Loucy (cell line): Measurements from ENCODE around the gene AHRR.

Experiments
- CTCF ChIP-seq: fragments of 200-600 bp; sonication (generic); conservative IDR thresholded peaks from 2 replicates; pipeline ENCODE4 v1.5.1; 2014; ENCODE audit warnings: mild to moderate bottlenecking, antibody characterized with exemption, low read length
- EZH2phosphoT487 ChIP-seq: fragments of 200-600 bp; IDR thresholded peaks from 2 replicates; pipeline ENCODE4 v1.6.1; 2018; ENCODE audit warnings: antibody characterized with exemption, mild to moderate bottlenecking, moderate library complexity, borderline replicate concordance

DNA sequence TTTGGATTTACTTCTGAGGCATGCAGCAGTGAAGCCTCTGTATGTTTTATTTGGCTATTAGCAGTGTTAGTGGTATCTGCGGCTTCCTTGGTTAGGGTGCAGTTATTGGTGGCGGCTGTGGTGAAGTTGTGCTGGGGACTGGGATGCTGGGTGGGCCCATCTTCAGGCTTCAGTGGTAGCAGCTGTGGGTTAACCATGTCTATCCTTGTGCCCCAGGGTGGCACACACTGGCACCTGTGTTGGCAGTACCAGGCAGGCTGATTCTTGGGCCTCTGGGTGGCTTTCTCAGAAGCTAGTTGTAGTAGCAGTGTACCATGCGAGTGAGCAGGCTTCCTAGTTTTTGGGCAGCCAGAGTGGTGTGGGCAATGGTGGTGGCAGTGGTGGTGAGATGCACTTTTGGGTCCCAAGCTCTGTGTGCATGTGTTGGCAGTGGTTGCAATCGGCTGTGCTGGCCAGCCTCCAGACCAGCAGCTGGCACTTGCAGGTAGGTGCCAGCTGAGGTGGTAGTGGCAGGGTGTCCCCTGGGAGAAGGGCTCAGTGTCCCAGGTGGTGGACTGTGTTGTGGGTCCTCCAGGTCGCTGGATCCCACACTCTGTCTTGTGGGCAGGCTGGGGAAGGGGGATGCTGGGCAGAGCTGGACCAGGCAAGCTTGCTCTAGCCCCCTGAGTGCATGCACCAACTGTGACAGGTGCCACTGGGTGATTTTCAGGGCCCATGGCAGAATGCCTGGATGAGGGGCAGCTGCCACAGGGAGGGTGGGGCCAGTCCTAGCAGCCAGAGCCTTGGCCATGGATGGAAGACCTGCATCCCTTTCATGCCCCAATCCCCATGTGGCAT, 13.6 kb downstream of the AHRR start:
- TF ChIP-seq CTCF (no peak), EZH2phosphoT487 (no peak)
